ENCODE data around the gene LRRC59. TPM values are rescaled to one million over a fixed set of nuclear protein-coding genes. Genes with fewer than 3 reads are reported as not detected.

Gene LRRC59
- total RNA-seq, 1 experiment from 2014 or later = 221 TPM

DNA sequence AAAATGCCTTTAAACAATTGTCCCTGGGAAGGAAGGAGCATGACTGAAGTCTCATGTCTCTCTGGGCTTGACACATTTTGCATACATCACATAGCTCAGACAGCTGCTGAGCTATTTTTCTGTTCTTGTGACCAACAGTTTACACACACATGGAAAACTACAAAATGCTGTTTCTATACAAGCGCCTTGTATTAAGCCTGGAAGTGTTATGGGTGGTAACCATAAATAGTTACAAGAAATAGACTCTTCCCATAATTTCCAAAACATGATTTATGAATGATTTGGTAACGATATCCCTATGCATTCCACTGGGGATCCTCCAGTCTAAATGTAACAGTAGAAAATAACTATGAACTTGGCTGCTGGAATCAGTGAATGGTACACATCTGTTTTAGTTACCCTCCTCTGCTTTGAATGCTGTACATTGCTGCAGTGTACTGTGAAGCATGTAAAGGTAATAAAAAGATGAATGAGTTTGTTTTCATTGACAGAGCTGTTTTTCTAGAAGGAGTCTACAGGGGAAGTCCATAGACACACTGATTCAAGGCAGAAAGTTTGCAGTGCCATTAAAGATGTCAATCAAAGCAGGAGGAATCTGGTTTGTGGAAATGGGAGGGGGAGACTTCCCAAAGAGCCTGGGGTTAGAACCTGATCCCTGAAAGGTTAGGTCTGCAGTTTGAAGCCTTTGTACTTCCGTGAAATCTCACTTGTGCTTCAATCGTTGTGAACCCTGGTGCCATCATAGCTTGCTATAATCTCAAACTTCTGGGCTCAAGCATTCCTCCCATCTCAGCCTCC lies 33.7 kb upstream of the LRRC59 start:
- ChIA-PET CTCF (interaction anchor here (1.3 kb wide), 1 partner anchor 48 kb away, joined by 3 read pairs; no protein-coding TSS in a partner anchor), RAD21 (ENCODE audit: low non-redundant PET in 1 of 2, low total read pairs in 2 of 2, uncharacterized antibody in 2 of 2, unreplicated experiment in 2 of 2) (no interaction called here), POLR2A (no interaction called here)
- Histone ChIP-seq H3K9ac (ENCODE audit: low read length) (no peak overlapping the region), H3K27me3 (ENCODE audit: insufficient read depth, low read length) (no peaks in the 10 kb centered on the region), H4K20me1 (ENCODE audit: insufficient read depth) (no peaks in the 10 kb centered on the region), H3K4me3 (replicated peaks in 1 of 2; ENCODE audit: low read depth in 1 of 2, low read length in 2 of 2) (no peak overlapping the region), H3K36me3 (ENCODE audit: control insufficient read depth in 1 of 2, insufficient read depth in 2 of 2, low read length in 2 of 2) (no peaks in the 10 kb centered on the region; a peak in 1 of 4 replicates), H3K4me1 (ENCODE audit: control insufficient read depth in 1 of 2, insufficient read depth in 2 of 2, low read length in 2 of 2) (peaks cover 3 to 17% of the 10 kb centered on the region in 2 experiments; a peak in 3 of 4 replicates), H3K9me3 (ENCODE audit: control insufficient read depth in 1 of 2, insufficient read depth in 1 of 2, low read depth in 1 of 2, low read length in 2 of 2) (no peaks in the 10 kb centered on the region), H3K4me2 (ENCODE audit: low read length) (no peak overlapping the region), H3K9me2 (ENCODE audit: insufficient read depth) (no peaks in the 10 kb centered on the region), H3K27ac (ENCODE audit: low read depth, low read length) (no peak overlapping the region), H3K79me2 (ENCODE audit: insufficient read depth, low read length) (0 out of 2 replicates have a peak, but pooled peaks cover 7% of the 10 kb centered on the region), H2AFZ (ENCODE audit: low read depth, low read length, poor library complexity, severe bottlenecking) (no peak overlapping the region)
- DNase-seq (ENCODE audit: low read depth, low spot score) = no peak
- intact Hi-C loops (cut with micrococcal nuclease) = no loop called here
- no peak for TF ChIP-seq CEBPB (IDR thresholded peaks at IDR 0.05; ENCODE audit: low read depth)
- TF ChIP-seq EGR1 (IDR thresholded peaks at IDR 0.05; ENCODE audit: low read depth) = no peak
- no peak for TF ChIP-seq POLR2AphosphoS5 (IDR thresholded peaks at IDR 0.05; ENCODE audit: low read depth, low read length)
- TF ChIP-seq, protein P1, sequence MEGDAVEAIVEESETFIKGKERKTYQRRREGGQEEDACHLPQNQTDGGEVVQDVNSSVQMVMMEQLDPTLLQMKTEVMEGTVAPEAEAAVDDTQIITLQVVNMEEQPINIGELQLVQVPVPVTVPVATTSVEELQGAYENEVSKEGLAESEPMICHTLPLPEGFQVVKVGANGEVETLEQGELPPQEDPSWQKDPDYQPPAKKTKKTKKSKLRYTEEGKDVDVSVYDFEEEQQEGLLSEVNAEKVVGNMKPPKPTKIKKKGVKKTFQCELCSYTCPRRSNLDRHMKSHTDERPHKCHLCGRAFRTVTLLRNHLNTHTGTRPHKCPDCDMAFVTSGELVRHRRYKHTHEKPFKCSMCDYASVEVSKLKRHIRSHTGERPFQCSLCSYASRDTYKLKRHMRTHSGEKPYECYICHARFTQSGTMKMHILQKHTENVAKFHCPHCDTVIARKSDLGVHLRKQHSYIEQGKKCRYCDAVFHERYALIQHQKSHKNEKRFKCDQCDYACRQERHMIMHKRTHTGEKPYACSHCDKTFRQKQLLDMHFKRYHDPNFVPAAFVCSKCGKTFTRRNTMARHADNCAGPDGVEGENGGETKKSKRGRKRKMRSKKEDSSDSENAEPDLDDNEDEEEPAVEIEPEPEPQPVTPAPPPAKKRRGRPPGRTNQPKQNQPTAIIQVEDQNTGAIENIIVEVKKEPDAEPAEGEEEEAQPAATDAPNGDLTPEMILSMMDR (IDR thresholded peaks at IDR 0.05 in 2 of 3, conservative IDR thresholded peaks at IDR 0.05 in 1 of 3; ENCODE audit: borderline replicate concordance in 1 of 3, insufficient read depth in 1 of 3, low read depth in 2 of 3, low read length in 2 of 3) = no peak
- TF ChIP-seq SIN3A (IDR thresholded peaks at IDR 0.05; ENCODE audit: low read depth) = no peak
- TF ChIP-seq, protein P2, sequence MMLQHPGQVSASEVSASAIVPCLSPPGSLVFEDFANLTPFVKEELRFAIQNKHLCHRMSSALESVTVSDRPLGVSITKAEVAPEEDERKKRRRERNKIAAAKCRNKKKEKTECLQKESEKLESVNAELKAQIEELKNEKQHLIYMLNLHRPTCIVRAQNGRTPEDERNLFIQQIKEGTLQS (IDR thresholded peaks at IDR 0.05) = no peak
- no peak for TF ChIP-seq POLR2A (IDR thresholded peaks at IDR 0.05; ENCODE audit: borderline replicate concordance, extremely low read depth, insufficient read depth, insufficient read length)
- TF ChIP-seq, protein P3, sequence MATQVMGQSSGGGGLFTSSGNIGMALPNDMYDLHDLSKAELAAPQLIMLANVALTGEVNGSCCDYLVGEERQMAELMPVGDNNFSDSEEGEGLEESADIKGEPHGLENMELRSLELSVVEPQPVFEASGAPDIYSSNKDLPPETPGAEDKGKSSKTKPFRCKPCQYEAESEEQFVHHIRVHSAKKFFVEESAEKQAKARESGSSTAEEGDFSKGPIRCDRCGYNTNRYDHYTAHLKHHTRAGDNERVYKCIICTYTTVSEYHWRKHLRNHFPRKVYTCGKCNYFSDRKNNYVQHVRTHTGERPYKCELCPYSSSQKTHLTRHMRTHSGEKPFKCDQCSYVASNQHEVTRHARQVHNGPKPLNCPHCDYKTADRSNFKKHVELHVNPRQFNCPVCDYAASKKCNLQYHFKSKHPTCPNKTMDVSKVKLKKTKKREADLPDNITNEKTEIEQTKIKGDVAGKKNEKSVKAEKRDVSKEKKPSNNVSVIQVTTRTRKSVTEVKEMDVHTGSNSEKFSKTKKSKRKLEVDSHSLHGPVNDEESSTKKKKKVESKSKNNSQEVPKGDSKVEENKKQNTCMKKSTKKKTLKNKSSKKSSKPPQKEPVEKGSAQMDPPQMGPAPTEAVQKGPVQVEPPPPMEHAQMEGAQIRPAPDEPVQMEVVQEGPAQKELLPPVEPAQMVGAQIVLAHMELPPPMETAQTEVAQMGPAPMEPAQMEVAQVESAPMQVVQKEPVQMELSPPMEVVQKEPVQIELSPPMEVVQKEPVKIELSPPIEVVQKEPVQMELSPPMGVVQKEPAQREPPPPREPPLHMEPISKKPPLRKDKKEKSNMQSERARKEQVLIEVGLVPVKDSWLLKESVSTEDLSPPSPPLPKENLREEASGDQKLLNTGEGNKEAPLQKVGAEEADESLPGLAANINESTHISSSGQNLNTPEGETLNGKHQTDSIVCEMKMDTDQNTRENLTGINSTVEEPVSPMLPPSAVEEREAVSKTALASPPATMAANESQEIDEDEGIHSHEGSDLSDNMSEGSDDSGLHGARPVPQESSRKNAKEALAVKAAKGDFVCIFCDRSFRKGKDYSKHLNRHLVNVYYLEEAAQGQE (IDR thresholded peaks at IDR 0.05; ENCODE audit: low read depth) = no peak
- TF ChIP-seq ELF1 (IDR thresholded peaks at IDR 0.05; ENCODE audit: borderline replicate concordance, low read depth) = no peak
- no peak for TF ChIP-seq ZNF274 (IDR thresholded peaks at IDR 0.05; ENCODE audit: low read depth, low read length)
- BruUV-seq (replicated peaks) = no TSS peak
- ATAC-seq = no peak
